Liver (tissue), 3 donors: ENCODE measurements around the gene MMS19.

Source experiments
- ATF3 ChIP-seq: IDR thresholded peaks from 2 replicates; pipeline ENCODE4 v1.6.1; 2016; ENCODE audit warnings: antibody characterized with exemption
- CTCF ChIP-seq: fragments of 150-350 bp; IDR thresholded peaks from 2 replicates; pipeline ENCODE4 v1.5.1; 2017; ENCODE audit warnings: improper control_type of control experiment, low read depth, low read length; ENCODE audit not compliant: missing input control
- GABPA ChIP-seq, 2 donors: IDR thresholded peaks in 1 of 2; conservative IDR thresholded peaks in 1 of 2; 2 replicates each; pipeline ENCODE4 v1.6.1; 2016; ENCODE audit warnings: antibody characterized with exemption in 2 of 2, mild to moderate bottlenecking in 1 of 2, moderate library complexity in 1 of 2
- JUND ChIP-seq, 2 donors: IDR thresholded peaks; 2 replicates each; pipeline ENCODE4 v1.6.1; 2016; ENCODE audit warnings: antibody characterized with exemption in 2 of 2
- RAD21 ChIP-seq, 2 donors: IDR thresholded peaks; 2 replicates each; pipeline ENCODE4 v1.6.1; 2016; ENCODE audit warnings: antibody characterized with exemption in 2 of 2, mild to moderate bottlenecking in 2 of 2
- RXRA ChIP-seq, 2 donors: IDR thresholded peaks; 2 replicates each; pipeline ENCODE4 v1.6.1; 2017 to 2018; ENCODE audit warnings: antibody characterized with exemption in 2 of 2, mild to moderate bottlenecking in 1 of 2
- SP1 ChIP-seq: IDR thresholded peaks from 2 replicates; pipeline ENCODE4 v1.6.1; 2018; ENCODE audit warnings: antibody characterized with exemption, mild to moderate bottlenecking
- TAF1 ChIP-seq: conservative IDR thresholded peaks from 2 replicates; pipeline ENCODE4 v1.6.1; 2016; ENCODE audit warnings: antibody characterized with exemption, mild to moderate bottlenecking
- YY1 ChIP-seq: IDR thresholded peaks from 2 replicates; pipeline ENCODE4 v1.6.1; 2016; ENCODE audit warnings: antibody characterized with exemption, mild to moderate bottlenecking
- TF ChIP-seq, protein P1 (sequence below): IDR thresholded peaks from 2 replicates; pipeline ENCODE4 v1.6.1; 2016; ENCODE audit warnings: antibody characterized with exemption
- TF ChIP-seq, protein P2 (sequence below): IDR thresholded peaks from 2 replicates; pipeline ENCODE4 v1.6.1; 2016; ENCODE audit warnings: antibody characterized with exemption, mild to moderate bottlenecking
- donor health status: healthy.
- donor health status: healthy.

GRCh38 chr10:97445722-97446639 is 52.2 kb downstream of the MMS19 start, which contains the start of the genes EXOSC1 and ZDHHC16:
- TF ChIP-seq CTCF: no peak
- TF ChIP-seq RAD21 (IDR thresholded peaks at IDR 0.05): peak in 1 of 2 donors; percentile 30
- no peak for TF ChIP-seq ATF3
- peak in 1 of 2 donors; percentile 73 for TF ChIP-seq GABPA (IDR thresholded peaks at IDR 0.05 in 1 of 2, conservative IDR thresholded peaks at IDR 0.05 in 1 of 2)
- TF ChIP-seq, protein P1, sequence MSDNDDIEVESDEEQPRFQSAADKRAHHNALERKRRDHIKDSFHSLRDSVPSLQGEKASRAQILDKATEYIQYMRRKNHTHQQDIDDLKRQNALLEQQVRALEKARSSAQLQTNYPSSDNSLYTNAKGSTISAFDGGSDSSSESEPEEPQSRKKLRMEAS: peak; percentile 75
- peak; percentile 98 for TF ChIP-seq YY1
- TF ChIP-seq RXRA (IDR thresholded peaks at IDR 0.05): peak; percentile 31 to 51
- TF ChIP-seq TAF1: no peak
- peak; percentile 78 for TF ChIP-seq SP1
- TF ChIP-seq, protein P2, sequence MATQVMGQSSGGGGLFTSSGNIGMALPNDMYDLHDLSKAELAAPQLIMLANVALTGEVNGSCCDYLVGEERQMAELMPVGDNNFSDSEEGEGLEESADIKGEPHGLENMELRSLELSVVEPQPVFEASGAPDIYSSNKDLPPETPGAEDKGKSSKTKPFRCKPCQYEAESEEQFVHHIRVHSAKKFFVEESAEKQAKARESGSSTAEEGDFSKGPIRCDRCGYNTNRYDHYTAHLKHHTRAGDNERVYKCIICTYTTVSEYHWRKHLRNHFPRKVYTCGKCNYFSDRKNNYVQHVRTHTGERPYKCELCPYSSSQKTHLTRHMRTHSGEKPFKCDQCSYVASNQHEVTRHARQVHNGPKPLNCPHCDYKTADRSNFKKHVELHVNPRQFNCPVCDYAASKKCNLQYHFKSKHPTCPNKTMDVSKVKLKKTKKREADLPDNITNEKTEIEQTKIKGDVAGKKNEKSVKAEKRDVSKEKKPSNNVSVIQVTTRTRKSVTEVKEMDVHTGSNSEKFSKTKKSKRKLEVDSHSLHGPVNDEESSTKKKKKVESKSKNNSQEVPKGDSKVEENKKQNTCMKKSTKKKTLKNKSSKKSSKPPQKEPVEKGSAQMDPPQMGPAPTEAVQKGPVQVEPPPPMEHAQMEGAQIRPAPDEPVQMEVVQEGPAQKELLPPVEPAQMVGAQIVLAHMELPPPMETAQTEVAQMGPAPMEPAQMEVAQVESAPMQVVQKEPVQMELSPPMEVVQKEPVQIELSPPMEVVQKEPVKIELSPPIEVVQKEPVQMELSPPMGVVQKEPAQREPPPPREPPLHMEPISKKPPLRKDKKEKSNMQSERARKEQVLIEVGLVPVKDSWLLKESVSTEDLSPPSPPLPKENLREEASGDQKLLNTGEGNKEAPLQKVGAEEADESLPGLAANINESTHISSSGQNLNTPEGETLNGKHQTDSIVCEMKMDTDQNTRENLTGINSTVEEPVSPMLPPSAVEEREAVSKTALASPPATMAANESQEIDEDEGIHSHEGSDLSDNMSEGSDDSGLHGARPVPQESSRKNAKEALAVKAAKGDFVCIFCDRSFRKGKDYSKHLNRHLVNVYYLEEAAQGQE: peak; percentile 52
- peak in 1 of 2 donors; percentile 9 for TF ChIP-seq JUND (IDR thresholded peaks at IDR 0.05)
